IMR-90 (cell line): ENCODE measurements around the gene GNA14. TPM values are rescaled to one million over a fixed set of nuclear protein-coding genes. Genes with fewer than 3 reads are reported as not detected.

Experiments
- ATAC-seq: fragments of 200-7000 bp; cut with Tn5 transposase; 2 replicates; pipeline ENCODE4 v1.9.1; 2020; ENCODE audit warnings: low read depth, mild to moderate bottlenecking, moderate library complexity
- BruUV-seq: library from RNA; stranded (reverse); fragments of 400-500 nt; replicated peaks from 2 replicates; lab custom pipeline; 2021; lab: Mats Ljungman, UMichigan
- CTCF ChIA-PET: fragments of 300-600 bp; formaldehyde crosslinking; extraction: SDS; loops from one replicate; lab custom pipeline; 2021; ENCODE audit warnings: antibody characterized with exemption; lab: Yijun Ruan, JAX
- POLR2A ChIA-PET: fragments of 300-600 bp; sonication (Branson Sonifier 250); formaldehyde crosslinking; loops from one replicate; lab custom pipeline; 2022; ENCODE audit warnings: antibody characterized with exemption; ENCODE audit not compliant: unreplicated experiment; lab: Charles Lee
- DNase-seq: peaks from one replicate; pipeline ENCODE4 v3.0.0; 2013
- H2AFZ ChIP-seq: replicated peaks from 2 replicates; pipeline ENCODE3; 2013; ENCODE audit warnings: low read length, mild to moderate bottlenecking; ENCODE audit not compliant: poor library complexity
- H2AK5ac ChIP-seq: 2 replicates; pipeline ENCODE4 v1.6.1; 2013; ENCODE audit warnings: low read depth, low read length, inconsistent platforms
- H2AK9ac ChIP-seq: replicated peaks from 2 replicates; pipeline ENCODE3; 2013; ENCODE audit warnings: mild to moderate bottlenecking, low read depth, low read length, moderate library complexity; ENCODE audit not compliant: poor library complexity
- H2BK120ac ChIP-seq: 2 replicates; pipeline ENCODE4 v1.6.1; 2013; ENCODE audit warnings: low read depth, low read length, inconsistent platforms
- H2BK15ac ChIP-seq: 3 replicates; pipeline ENCODE4 v1.6.1; 2013; ENCODE audit warnings: low read depth, low read length, inconsistent platforms
- H2BK20ac ChIP-seq: 2 replicates; pipeline ENCODE4 v1.6.1; 2013; ENCODE audit warnings: low read depth, mild to moderate bottlenecking, inconsistent platforms, low read length, moderate library complexity
- H2BK5ac ChIP-seq: 2 replicates; pipeline ENCODE4 v1.6.1; 2013; ENCODE audit warnings: mild to moderate bottlenecking, low read depth, low read length, inconsistent platforms; ENCODE audit not compliant: poor library complexity, severe bottlenecking
- H3K14ac ChIP-seq: replicated peaks from 2 replicates; pipeline ENCODE4 v1.6.1; 2013; ENCODE audit warnings: low read depth, low read length, inconsistent platforms
- H3K18ac ChIP-seq: 2 replicates; pipeline ENCODE4 v1.6.1; 2013; ENCODE audit warnings: low read depth, low read length, control low read depth
- H3K23ac ChIP-seq: 2 replicates; pipeline ENCODE4 v1.6.1; 2013; ENCODE audit warnings: low read depth, low read length, inconsistent platforms
- H3K27ac ChIP-seq: 2 replicates; pipeline ENCODE4 v1.5.1; 2013; ENCODE audit warnings: mild to moderate bottlenecking, control low read depth, low read length; ENCODE audit not compliant: insufficient read depth
- H3K27me3 ChIP-seq: 2 replicates; pipeline ENCODE4 v1.6.1; 2013; ENCODE audit warnings: low read length; ENCODE audit not compliant: control insufficient read depth, insufficient read depth
- H3K36me3 ChIP-seq: 2 replicates; pipeline ENCODE4 v1.6.1; 2013; ENCODE audit warnings: low read length, mixed read lengths; ENCODE audit not compliant: control insufficient read depth, insufficient read depth
- H3K4ac ChIP-seq: 2 replicates; pipeline ENCODE4 v1.6.1; 2013; ENCODE audit warnings: low read depth, low read length, inconsistent platforms
- H3K4me1 ChIP-seq: 2 replicates; pipeline ENCODE4 v1.6.1; 2013; ENCODE audit warnings: low read length, mixed read lengths; ENCODE audit not compliant: control insufficient read depth, insufficient read depth
- H3K4me2 ChIP-seq: 2 replicates; pipeline ENCODE4 v1.6.1; 2013; ENCODE audit warnings: low read depth, mild to moderate bottlenecking, control low read depth, low read length, moderate library complexity
- H3K4me3 ChIP-seq: 2 replicates; pipeline ENCODE4 v1.5.1; 2013; ENCODE audit warnings: low read depth, mild to moderate bottlenecking, control low read depth, low read length, moderate library complexity; ENCODE audit not compliant: insufficient read depth
- H3K56ac ChIP-seq: 2 replicates; pipeline ENCODE4 v1.6.1; 2013; ENCODE audit warnings: low read length, inconsistent platforms; ENCODE audit not compliant: insufficient read depth; ENCODE audit errors: extremely low read depth
- H3K79me1 ChIP-seq, 2 experiments: 2 replicates each; pipeline ENCODE4 v1.6.1; 2013; ENCODE audit warnings: low read length in 2 of 2, inconsistent platforms in 1 of 2, low read depth in 1 of 2
- H3K9ac ChIP-seq: 2 replicates; pipeline ENCODE4 v1.6.1; 2013; ENCODE audit warnings: low read depth, low read length, control low read depth
- H3K9me1 ChIP-seq: 2 replicates; pipeline ENCODE4 v1.6.1; 2013; ENCODE audit warnings: low read length, inconsistent platforms; ENCODE audit not compliant: insufficient read depth
- H3K9me3 ChIP-seq: 2 replicates; pipeline ENCODE4 v1.6.1; 2013; ENCODE audit warnings: low read length; ENCODE audit not compliant: control insufficient read depth, insufficient read depth
- H4K20me1 ChIP-seq: 2 replicates; pipeline ENCODE4 v1.6.1; 2013; ENCODE audit warnings: low read length, inconsistent platforms; ENCODE audit not compliant: insufficient read depth
- H4K5ac ChIP-seq: 2 replicates; pipeline ENCODE4 v1.6.1; 2013; ENCODE audit warnings: mild to moderate bottlenecking, low read depth, low read length, control low read depth
- H4K8ac ChIP-seq, 2 experiments: 2 replicates each; pipeline ENCODE4 v1.6.1; 2013; ENCODE audit warnings: low read depth in 2 of 2, low read length in 2 of 2, control low read depth in 1 of 2, inconsistent platforms in 1 of 2
- H4K91ac ChIP-seq: 2 replicates; pipeline ENCODE4 v1.6.1; 2013; ENCODE audit warnings: low read depth, low read length, inconsistent platforms; ENCODE audit not compliant: insufficient read depth
- BHLHE40 ChIP-seq: fragments of 150-350 bp; IDR thresholded peaks from 2 replicates; pipeline ENCODE4 v1.6.1; 2016; ENCODE audit warnings: mild to moderate bottlenecking, low read depth, low read length
- CEBPB ChIP-seq: IDR thresholded peaks from 2 replicates; pipeline ENCODE4 v1.6.1; 2012; ENCODE audit warnings: low read depth, low read length, improper control_type of control experiment
- CHD1 ChIP-seq: IDR thresholded peaks from 2 replicates; pipeline ENCODE4 v1.6.1; 2012; ENCODE audit warnings: low read depth, low read length, improper control_type of control experiment
- FOS ChIP-seq: fragments of 150-350 bp; IDR thresholded peaks from 2 replicates; pipeline ENCODE4 v1.6.1; 2016; ENCODE audit warnings: low read depth, low read length
- MAFK ChIP-seq: IDR thresholded peaks from 2 replicates; pipeline ENCODE4 v1.6.1; 2012; ENCODE audit warnings: low read depth, low read length, improper control_type of control experiment
- MAZ ChIP-seq: IDR thresholded peaks from 2 replicates; pipeline ENCODE4 v1.6.1; 2012; ENCODE audit warnings: low read depth, mild to moderate bottlenecking, low read length, improper control_type of control experiment, moderate library complexity, borderline replicate concordance
- MXI1 ChIP-seq: IDR thresholded peaks from 2 replicates; pipeline ENCODE4 v1.6.1; 2012; ENCODE audit warnings: low read depth, mild to moderate bottlenecking, low read length, moderate library complexity, borderline replicate concordance
- NFE2L2 ChIP-seq: fragments of 150-350 bp; IDR thresholded peaks from 2 replicates; pipeline ENCODE4 v1.6.1; 2016; ENCODE audit warnings: low read depth, mild to moderate bottlenecking, low read length
- POLR2A ChIP-seq: IDR thresholded peaks from 2 replicates; pipeline ENCODE4 v1.6.1; 2012; ENCODE audit warnings: mild to moderate bottlenecking, low read depth, low read length
- RAD21 ChIP-seq: IDR thresholded peaks from 2 replicates; pipeline ENCODE4 v1.6.1; 2012; ENCODE audit warnings: low read length, improper control_type of control experiment
- RCOR1 ChIP-seq: IDR thresholded peaks from 2 replicates; pipeline ENCODE4 v1.6.1; 2012; ENCODE audit warnings: mild to moderate bottlenecking, low read length, improper control_type of control experiment; ENCODE audit not compliant: insufficient replicate concordance
- RFX5 ChIP-seq: IDR thresholded peaks from 2 replicates; pipeline ENCODE4 v1.8.0; 2012; ENCODE audit warnings: low read depth, mild to moderate bottlenecking, low read length, moderate library complexity
- SMC3 ChIP-seq: fragments of 150-350 bp; IDR thresholded peaks from 2 replicates; pipeline ENCODE4 v1.6.1; 2016; ENCODE audit warnings: low read depth, mild to moderate bottlenecking, antibody characterized with exemption, low read length, moderate library complexity
- USF2 ChIP-seq: fragments of 150-350 bp; IDR thresholded peaks from 2 replicates; pipeline ENCODE4 v1.6.1; 2017; ENCODE audit warnings: mild to moderate bottlenecking, antibody characterized with exemption, low read length, low read depth
- WGBS, 2 experiments: methylation state at CpG; one replicate each; pipeline versions ENCODE4 v1.1.5 to v1.1.7; 2013; ENCODE audit warnings: missing lambda C conversion rate in 2 of 2; ENCODE audit not compliant: insufficient read length in 1 of 2; ENCODE audit errors: extremely low coverage in 2 of 2; 5-methylcytosine and 5-hydroxymethylcytosine counted together
- dilution Hi-C: fragments of 300-500 bp; cut with HindIII; formaldehyde crosslinking; loops from one replicate; pipeline ENCODE4 v1.14.3; 2018; ENCODE audit warnings: low sequenced_read_pairs; ENCODE audit not compliant: unreplicated experiment
- in situ Hi-C: fragments of 300-500 bp; cut with MboI; formaldehyde crosslinking; loops from 3 replicates; pipeline ENCODE4 v1.14.3; 2019; ENCODE audit warnings: low sequenced_read_pairs, inconsistent platforms, mixed read lengths
- intact Hi-C: fragments of 100-400 bp; cut with micrococcal nuclease; formaldehyde crosslinking; loops from 2 replicates; pipeline ENCODE4 v1.10.0; 2022
- polyA plus RNA-seq, 3 experiments: library from polyadenylated mRNA; depleted of rRNA; stranded (reverse); fragments of >200 nt; gene quantifications; 2 replicates each; pipeline ENCODE4 v1.2.3, GENCODE V29; 2012; ENCODE audit warnings: low replicate concordance in 1 of 3
- total RNA-seq: library from RNA; depleted of rRNA; stranded (reverse); fragments of >200 nt; gene quantifications from 2 replicates; pipeline ENCODE4 v1.2.3, GENCODE V29; 2012
- TF ChIP-seq, protein P1 (sequence below): conservative IDR thresholded peaks from 2 replicates; pipeline ENCODE4 v1.5.1; 2012; ENCODE audit warnings: mild to moderate bottlenecking, low read depth, low read length, improper control_type of control experiment
- TF ChIP-seq, protein P2 (sequence below): fragments of 150-350 bp; IDR thresholded peaks from 2 replicates; pipeline ENCODE4 v1.6.1; 2016; ENCODE audit warnings: low read depth, mild to moderate bottlenecking, low read length, moderate library complexity, borderline replicate concordance

The GNA14 gene
- total and polyA plus RNA-seq, 2 of the 4 experiments (the other 2 are of a cell fraction) = under 0.01 to 0.03 TPM

DNA sequence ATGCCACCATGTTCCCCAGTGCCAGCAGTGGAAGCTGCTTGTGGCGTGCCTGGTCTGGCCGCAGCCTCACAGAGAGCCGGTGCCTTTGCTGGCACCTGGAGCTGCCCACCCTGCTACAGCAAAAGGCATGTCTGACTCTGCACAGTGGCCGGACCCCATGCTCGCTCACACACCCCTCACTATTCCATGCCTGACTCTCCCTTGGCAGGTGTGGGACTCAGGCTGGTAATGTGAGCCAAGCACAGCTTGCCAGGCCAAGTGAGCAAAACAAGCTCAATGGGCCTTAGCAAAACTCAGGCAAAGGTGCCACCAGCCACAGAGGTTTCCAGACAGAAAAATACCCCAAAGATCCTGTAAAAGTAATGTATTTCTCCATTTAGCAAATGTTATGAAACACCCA is 15.5 kb downstream of the GNA14 start:
- no peaks in the 10 kb centered on the region for H4K20me1 ChIP-seq
- H4K8ac ChIP-seq = no peak overlapping the region
- no peak overlapping the region for H2AK9ac ChIP-seq
- POLR2A ChIA-PET = no interaction called here
- no CpG with 5 or more reads among the region's 5 CpGs for WGBS, 2 experiments
- no peak overlapping the region for H3K9ac ChIP-seq
- no peak overlapping the region for H2AK5ac ChIP-seq
- intact Hi-C loops = no loop called here
- no peak overlapping the region for H3K14ac ChIP-seq
- no peak overlapping the region for H3K27ac ChIP-seq
- no peak overlapping the region for H3K23ac ChIP-seq
- H4K91ac ChIP-seq = no peak overlapping the region
- H2BK20ac ChIP-seq = no peak overlapping the region
- DNase-seq (no peak), ATAC-seq (no peak)
- no peaks in the 10 kb centered on the region for H3K4me1 ChIP-seq
- no peak overlapping the region for H3K4me3 ChIP-seq
- no peak overlapping the region for H2AFZ ChIP-seq
- dilution Hi-C loops = no loop called here
- BruUV-seq = no TSS peak
- H4K5ac ChIP-seq = no peak overlapping the region
- H3K27me3 ChIP-seq = peaks cover 3% of the 10 kb centered on the region; the same call in 1 of the 2 replicates
- H3K18ac ChIP-seq = no peak overlapping the region
- H3K9me3 ChIP-seq = no peaks in the 10 kb centered on the region
- H3K56ac ChIP-seq = no peak overlapping the region
- H2BK5ac ChIP-seq = no peak overlapping the region
- CTCF ChIA-PET = no interaction called here
- H2BK120ac ChIP-seq = no peak overlapping the region
- in situ Hi-C loops = no loop called here
- H3K79me1 ChIP-seq = no peaks in the 10 kb centered on the region
- H3K4ac ChIP-seq = no peak overlapping the region
- no peak overlapping the region for H3K4me2 ChIP-seq
- no peak overlapping the region for H2BK15ac ChIP-seq
- no peaks in the 10 kb centered on the region for H3K9me1 ChIP-seq
- no peak for TF ChIP-seq NFE2L2
- TF ChIP-seq POLR2A = no peak
- TF ChIP-seq, protein P1, sequence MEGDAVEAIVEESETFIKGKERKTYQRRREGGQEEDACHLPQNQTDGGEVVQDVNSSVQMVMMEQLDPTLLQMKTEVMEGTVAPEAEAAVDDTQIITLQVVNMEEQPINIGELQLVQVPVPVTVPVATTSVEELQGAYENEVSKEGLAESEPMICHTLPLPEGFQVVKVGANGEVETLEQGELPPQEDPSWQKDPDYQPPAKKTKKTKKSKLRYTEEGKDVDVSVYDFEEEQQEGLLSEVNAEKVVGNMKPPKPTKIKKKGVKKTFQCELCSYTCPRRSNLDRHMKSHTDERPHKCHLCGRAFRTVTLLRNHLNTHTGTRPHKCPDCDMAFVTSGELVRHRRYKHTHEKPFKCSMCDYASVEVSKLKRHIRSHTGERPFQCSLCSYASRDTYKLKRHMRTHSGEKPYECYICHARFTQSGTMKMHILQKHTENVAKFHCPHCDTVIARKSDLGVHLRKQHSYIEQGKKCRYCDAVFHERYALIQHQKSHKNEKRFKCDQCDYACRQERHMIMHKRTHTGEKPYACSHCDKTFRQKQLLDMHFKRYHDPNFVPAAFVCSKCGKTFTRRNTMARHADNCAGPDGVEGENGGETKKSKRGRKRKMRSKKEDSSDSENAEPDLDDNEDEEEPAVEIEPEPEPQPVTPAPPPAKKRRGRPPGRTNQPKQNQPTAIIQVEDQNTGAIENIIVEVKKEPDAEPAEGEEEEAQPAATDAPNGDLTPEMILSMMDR = no peak
- TF ChIP-seq MAFK = no peak
- no peak for TF ChIP-seq MXI1
- TF ChIP-seq CHD1 = no peak
- no peak for TF ChIP-seq MAZ
- TF ChIP-seq RCOR1 = no peak
- TF ChIP-seq, protein P2, sequence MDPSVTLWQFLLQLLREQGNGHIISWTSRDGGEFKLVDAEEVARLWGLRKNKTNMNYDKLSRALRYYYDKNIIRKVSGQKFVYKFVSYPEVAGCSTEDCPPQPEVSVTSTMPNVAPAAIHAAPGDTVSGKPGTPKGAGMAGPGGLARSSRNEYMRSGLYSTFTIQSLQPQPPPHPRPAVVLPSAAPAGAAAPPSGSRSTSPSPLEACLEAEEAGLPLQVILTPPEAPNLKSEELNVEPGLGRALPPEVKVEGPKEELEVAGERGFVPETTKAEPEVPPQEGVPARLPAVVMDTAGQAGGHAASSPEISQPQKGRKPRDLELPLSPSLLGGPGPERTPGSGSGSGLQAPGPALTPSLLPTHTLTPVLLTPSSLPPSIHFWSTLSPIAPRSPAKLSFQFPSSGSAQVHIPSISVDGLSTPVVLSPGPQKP = no peak
- TF ChIP-seq FOS = no peak
- no peak for TF ChIP-seq BHLHE40
- no peak for TF ChIP-seq RAD21
- TF ChIP-seq SMC3 = no peak
- no peak for TF ChIP-seq RFX5
- TF ChIP-seq CEBPB = no peak
- no peak for TF ChIP-seq USF2
- H3K36me3 ChIP-seq = no peaks in the 10 kb centered on the region
